Transverse colon (tissue), 4 donors: ENCODE results near the gene TMCC3.

Experiments
- EP300 ChIP-seq: sonication (generic); formaldehyde crosslinking; IDR thresholded peaks from one replicate; pipeline ENCODE4 v1.6.1; 2017; ENCODE audit warnings: antibody characterized with exemption, low read depth
- POLR2A ChIP-seq: fragments of 450-650 bp; IDR thresholded peaks from one replicate; pipeline ENCODE4 v1.6.1; 2016; ENCODE audit warnings: antibody characterized with exemption, mild to moderate bottlenecking, moderate library complexity
- POLR2AphosphoS5 ChIP-seq, 3 donors: sonication (generic); formaldehyde crosslinking; IDR thresholded peaks; one replicate each; pipeline ENCODE4 v1.6.1; 2016; ENCODE audit warnings: antibody characterized with exemption in 3 of 3
- TF ChIP-seq, protein P1 (sequence below), 5 experiments: fragments of 200-600 bp in 3 of 5; fragments of 450-650 bp in 2 of 5; sonication (generic) in 3 of 5; IDR thresholded peaks; 1 replicate in 2 of 5; 2 replicates in 3 of 5; pipeline ENCODE4 v1.5.1; 2016 to 2017; ENCODE audit warnings: antibody characterized with exemption in 5 of 5, inconsistent platforms in 3 of 5, mild to moderate bottlenecking in 2 of 5, moderate library complexity in 1 of 5

DNA sequence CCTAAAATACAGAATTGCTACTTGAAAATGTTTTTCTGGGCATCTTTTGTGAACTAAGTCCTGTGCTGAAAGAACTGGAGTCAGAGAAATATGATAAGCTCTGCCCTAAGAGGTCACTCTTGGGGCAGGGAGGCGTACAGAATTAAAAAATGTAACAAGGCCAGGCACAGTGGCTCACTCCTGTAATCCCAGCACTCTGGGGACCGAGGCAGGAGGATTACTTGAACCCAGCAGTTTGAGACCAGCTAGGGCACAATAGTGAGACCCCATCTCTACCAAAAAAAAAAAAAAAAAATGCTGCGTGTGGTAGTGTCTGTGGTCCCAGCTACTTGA lies 46.0 kb downstream of the TMCC3 start:
- TF ChIP-seq, protein P1, sequence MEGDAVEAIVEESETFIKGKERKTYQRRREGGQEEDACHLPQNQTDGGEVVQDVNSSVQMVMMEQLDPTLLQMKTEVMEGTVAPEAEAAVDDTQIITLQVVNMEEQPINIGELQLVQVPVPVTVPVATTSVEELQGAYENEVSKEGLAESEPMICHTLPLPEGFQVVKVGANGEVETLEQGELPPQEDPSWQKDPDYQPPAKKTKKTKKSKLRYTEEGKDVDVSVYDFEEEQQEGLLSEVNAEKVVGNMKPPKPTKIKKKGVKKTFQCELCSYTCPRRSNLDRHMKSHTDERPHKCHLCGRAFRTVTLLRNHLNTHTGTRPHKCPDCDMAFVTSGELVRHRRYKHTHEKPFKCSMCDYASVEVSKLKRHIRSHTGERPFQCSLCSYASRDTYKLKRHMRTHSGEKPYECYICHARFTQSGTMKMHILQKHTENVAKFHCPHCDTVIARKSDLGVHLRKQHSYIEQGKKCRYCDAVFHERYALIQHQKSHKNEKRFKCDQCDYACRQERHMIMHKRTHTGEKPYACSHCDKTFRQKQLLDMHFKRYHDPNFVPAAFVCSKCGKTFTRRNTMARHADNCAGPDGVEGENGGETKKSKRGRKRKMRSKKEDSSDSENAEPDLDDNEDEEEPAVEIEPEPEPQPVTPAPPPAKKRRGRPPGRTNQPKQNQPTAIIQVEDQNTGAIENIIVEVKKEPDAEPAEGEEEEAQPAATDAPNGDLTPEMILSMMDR (IDR thresholded peaks at IDR 0.05): no peak
- TF ChIP-seq POLR2A (no peak), EP300 (no peak), POLR2AphosphoS5 (IDR thresholded peaks at IDR 0.05) (no peak)
